CD14-positive monocyte (primary cell): ENCODE data around the gene TIGD3. TPM values are rescaled to one million over a fixed set of nuclear protein-coding genes. Genes with fewer than 3 reads are reported as not detected.

Experiments used
- DNase-seq, 3 donors: peaks; one replicate each; pipeline ENCODE4 v3.0.0-alpha.2; 2011 to 2022
- H2AFZ ChIP-seq: 2 replicates; pipeline ENCODE4 v1.6.0; 2012; ENCODE audit warnings: mild to moderate bottlenecking, low read depth, low read length, inconsistent platforms; ENCODE audit not compliant: insufficient read depth, poor library complexity, severe bottlenecking
- H3K27ac ChIP-seq, 2 donors: 1 replicate in 1 of 2; 2 replicates in 1 of 2; pipeline ENCODE4 v1.5.1; 2012 to 2013; ENCODE audit warnings: low read length in 2 of 2, control low read depth in 1 of 2, inconsistent platforms in 1 of 2, low read depth in 1 of 2, mild to moderate bottlenecking in 1 of 2
- H3K27me3 ChIP-seq, 2 donors: one replicate each; pipeline versions ENCODE4 v1.6.0 to v1.6.1; 2011 to 2013; ENCODE audit warnings: low read length in 2 of 2; ENCODE audit not compliant: control insufficient read depth in 2 of 2, insufficient read depth in 2 of 2
- H3K36me3 ChIP-seq, 2 donors: replicated peaks in 1 of 2; 1 replicate in 1 of 2; 2 replicates in 1 of 2; pipeline versions ENCODE4 v1.5.1 to v1.6.1; 2012 to 2013; ENCODE audit warnings: low read length in 2 of 2, control low read depth in 1 of 2, inconsistent platforms in 1 of 2, mild to moderate bottlenecking in 1 of 2; ENCODE audit not compliant: insufficient read depth in 2 of 2, control insufficient read depth in 1 of 2
- H3K4me1 ChIP-seq, 2 donors: 1 replicate in 1 of 2; 2 replicates in 1 of 2; pipeline versions ENCODE4 v1.5.1 to v1.6.1; 2012 to 2013; ENCODE audit warnings: low read length in 2 of 2, control low read depth in 1 of 2, inconsistent platforms in 1 of 2, mild to moderate bottlenecking in 1 of 2, moderate library complexity in 1 of 2; ENCODE audit not compliant: insufficient read depth in 2 of 2, control insufficient read depth in 1 of 2
- H3K4me2 ChIP-seq: replicated peaks from 2 replicates; pipeline ENCODE3; 2012; ENCODE audit warnings: low read length, moderate library complexity, mild to moderate bottlenecking; ENCODE audit not compliant: poor library complexity, severe bottlenecking; ENCODE audit errors: extremely low read depth
- H3K4me3 ChIP-seq, 3 experiments: fragments of 200-600 bp in 1 of 3; sonication (generic) in 1 of 3; replicated peaks in 1 of 3; 1 replicate in 2 of 3; 2 replicates in 1 of 3; pipeline ENCODE4 v1.5.1; 2011 to 2013; ENCODE audit warnings: low read length in 3 of 3, mild to moderate bottlenecking in 3 of 3, control low read depth in 2 of 3, low read depth in 2 of 3, inconsistent platforms in 1 of 3, moderate library complexity in 1 of 3
- H3K79me2 ChIP-seq: 2 replicates; pipeline ENCODE4 v1.6.0; 2012; ENCODE audit warnings: mild to moderate bottlenecking, control low read depth, inconsistent platforms, low read length, moderate library complexity; ENCODE audit not compliant: insufficient read depth
- H3K9ac ChIP-seq: 2 replicates; pipeline ENCODE4 v1.6.0; 2017; ENCODE audit warnings: low read length, mild to moderate bottlenecking; ENCODE audit not compliant: insufficient read depth, poor library complexity, severe bottlenecking
- H3K9me3 ChIP-seq, 2 donors: replicated peaks in 1 of 2; 1 replicate in 1 of 2; 2 replicates in 1 of 2; pipeline versions ENCODE4 v1.5.1 to v1.6.1; 2012 to 2013; ENCODE audit warnings: low read length in 2 of 2, control low read depth in 1 of 2; ENCODE audit not compliant: control insufficient read depth in 1 of 2, insufficient read depth in 1 of 2
- H4K20me1 ChIP-seq: 2 replicates; pipeline ENCODE4 v1.6.0; 2012; ENCODE audit warnings: mild to moderate bottlenecking, low read length, control low read depth, moderate library complexity; ENCODE audit not compliant: insufficient read depth
- H3K27ac Mint-ChIP-seq, 7 donors: one replicate each; pipeline ENCODE4 v1.8.0; 2020; ENCODE audit warnings: mild to moderate bottlenecking in 7 of 7, mixed read lengths in 7 of 7, moderate library complexity in 6 of 7, inconsistent platforms in 2 of 7
- H3K27me3 Mint-ChIP-seq, 3 donors: one replicate each; pipeline ENCODE4 v1.8.0; 2021 to 2022; ENCODE audit warnings: low read depth in 3 of 3, mild to moderate bottlenecking in 3 of 3, mixed read lengths in 3 of 3, moderate library complexity in 3 of 3, inconsistent platforms in 1 of 3
- H3K36me3 Mint-ChIP-seq, 2 donors: one replicate each; pipeline ENCODE4 v1.8.0; 2020; ENCODE audit warnings: mixed read lengths in 2 of 2, inconsistent platforms in 1 of 2, mild to moderate bottlenecking in 1 of 2
- H3K4me1 Mint-ChIP-seq: one replicate; pipeline ENCODE4 v1.8.0; 2020; ENCODE audit warnings: mild to moderate bottlenecking, mixed read lengths
- H3K4me3 Mint-ChIP-seq, 2 donors: one replicate each; pipeline ENCODE4 v1.8.0; 2020; ENCODE audit warnings: mild to moderate bottlenecking in 2 of 2, mixed read lengths in 2 of 2, moderate library complexity in 1 of 2
- H3K9me3 Mint-ChIP-seq, 7 donors: one replicate each; pipeline ENCODE4 v1.8.0; 2020 to 2022; ENCODE audit warnings: mixed read lengths in 7 of 7, mild to moderate bottlenecking in 6 of 7, moderate library complexity in 6 of 7, inconsistent platforms in 2 of 7
- WGBS: methylation state at CpG from one replicate; pipeline ENCODE4 v1.1.5; 2013; ENCODE audit warnings: missing lambda C conversion rate; ENCODE audit not compliant: insufficient coverage; 5-methylcytosine and 5-hydroxymethylcytosine counted together
- intact Hi-C, 2 donors: fragments of 100-400 bp; cut with micrococcal nuclease; formaldehyde crosslinking; loops; one replicate each; pipeline versions ENCODE4 v1.15.0 to v1.15.1; 2023
- polyA plus RNA-seq, 3 donors: library from polyadenylated mRNA; depleted of rRNA in 1 of 3; unstranded in 2 of 3; stranded (reverse) in 1 of 3; fragments of 300-500 nt in 2 of 3; fragments of >200 nt in 1 of 3; fragmentation: Illumina TruSeq in 2 of 3; gene quantifications; 1 replicate in 2 of 3; 2 replicates in 1 of 3; pipeline ENCODE4 v1.2.3, GENCODE V29; 2012 to 2021
- TF ChIP-seq, protein P1 (sequence below): fragments of 200-600 bp; IDR thresholded peaks from one replicate; pipeline ENCODE4 v1.8.0; 2022; ENCODE audit warnings: antibody characterized with exemption, mild to moderate bottlenecking

TIGD3 gene
- polyA plus RNA-seq, 3 donors: 1.7 to 3.7 (median 2.8) TPM

DNA sequence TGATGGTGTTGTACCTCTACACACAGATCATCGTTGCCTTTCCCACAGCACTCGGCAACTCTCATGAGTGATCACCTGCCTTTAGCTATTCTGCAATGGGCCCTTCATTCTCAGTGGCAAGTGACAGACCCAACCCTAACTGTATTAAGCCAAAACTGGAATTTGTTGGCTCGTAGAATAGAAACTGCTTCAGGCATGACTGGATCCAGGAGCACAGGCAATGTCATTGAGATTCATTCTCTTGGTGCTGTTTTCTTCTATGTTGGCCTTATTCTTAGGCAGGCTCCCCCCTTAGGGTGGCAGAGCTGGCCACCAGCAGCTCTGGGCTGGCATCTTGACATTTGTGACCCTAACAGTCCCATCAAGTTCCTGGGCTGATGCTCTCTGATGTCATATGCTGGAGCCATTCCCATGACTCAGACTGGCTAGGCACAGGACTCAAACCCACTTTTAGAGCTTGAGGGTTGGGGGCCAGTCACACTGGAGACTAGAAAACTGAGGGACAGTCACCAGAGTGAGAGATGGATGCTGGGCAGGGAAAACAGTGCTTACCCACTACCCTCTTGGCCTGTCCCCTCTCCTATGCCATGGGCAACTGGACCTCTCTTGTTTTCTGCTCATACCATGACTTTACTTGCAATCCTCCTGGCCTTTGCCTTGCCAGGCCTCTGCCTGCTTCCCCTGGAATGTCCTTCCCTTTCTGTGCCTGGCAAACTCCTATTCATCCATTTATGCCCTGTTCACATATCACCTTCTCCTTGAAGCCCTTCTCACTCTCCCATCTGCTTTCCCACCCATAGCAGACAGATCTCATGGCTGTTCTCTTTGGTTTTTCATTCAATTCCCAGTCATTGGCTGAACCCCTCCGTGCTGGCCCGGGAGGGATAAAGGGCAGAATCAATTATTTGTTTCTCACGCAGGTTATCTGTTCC, 47.0 kb upstream of the TIGD3 start:
- Histone ChIP-seq H2AFZ (no peak overlapping the region), H3K27me3 (no peaks in the 10 kb centered on the region), H3K9me3 (no peaks in the 10 kb centered on the region), H3K36me3 (peaks cover 0 to 9% of the 10 kb centered on the region in 2 donors), H3K4me2 (no peak overlapping the region), H3K27ac (peak overlapping the region; percentile 56 to 62), H3K4me3 (no peak overlapping the region), H3K4me1 (peaks cover 17 to 47% of the 10 kb centered on the region in 2 donors), H4K20me1 (no peaks in the 10 kb centered on the region), H3K79me2 (no peaks in the 10 kb centered on the region), H3K9ac (no peak overlapping the region)
- peaks cover 5 to 16% (median 12%) of the 10 kb centered on the region in 3 donors for H3K27me3 Mint-ChIP-seq
- DNase-seq: peak; percentile 34 to 88 (median 46)
- peak overlapping the region in 1 of 2 donors; percentile 35 for H3K4me3 Mint-ChIP-seq
- intact Hi-C loops: no loop called here
- peaks cover 40% of the 10 kb centered on the region for H3K4me1 Mint-ChIP-seq
- TF ChIP-seq, protein P1, sequence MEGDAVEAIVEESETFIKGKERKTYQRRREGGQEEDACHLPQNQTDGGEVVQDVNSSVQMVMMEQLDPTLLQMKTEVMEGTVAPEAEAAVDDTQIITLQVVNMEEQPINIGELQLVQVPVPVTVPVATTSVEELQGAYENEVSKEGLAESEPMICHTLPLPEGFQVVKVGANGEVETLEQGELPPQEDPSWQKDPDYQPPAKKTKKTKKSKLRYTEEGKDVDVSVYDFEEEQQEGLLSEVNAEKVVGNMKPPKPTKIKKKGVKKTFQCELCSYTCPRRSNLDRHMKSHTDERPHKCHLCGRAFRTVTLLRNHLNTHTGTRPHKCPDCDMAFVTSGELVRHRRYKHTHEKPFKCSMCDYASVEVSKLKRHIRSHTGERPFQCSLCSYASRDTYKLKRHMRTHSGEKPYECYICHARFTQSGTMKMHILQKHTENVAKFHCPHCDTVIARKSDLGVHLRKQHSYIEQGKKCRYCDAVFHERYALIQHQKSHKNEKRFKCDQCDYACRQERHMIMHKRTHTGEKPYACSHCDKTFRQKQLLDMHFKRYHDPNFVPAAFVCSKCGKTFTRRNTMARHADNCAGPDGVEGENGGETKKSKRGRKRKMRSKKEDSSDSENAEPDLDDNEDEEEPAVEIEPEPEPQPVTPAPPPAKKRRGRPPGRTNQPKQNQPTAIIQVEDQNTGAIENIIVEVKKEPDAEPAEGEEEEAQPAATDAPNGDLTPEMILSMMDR: no peak
- H3K27ac Mint-ChIP-seq: peak overlapping the region; percentile 12 to 93 (median 88)
- H3K36me3 Mint-ChIP-seq: peaks cover 10 to 18% of the 10 kb centered on the region in 2 donors
- peaks cover 0 to 5% (median 0%) of the 10 kb centered on the region in 7 donors for H3K9me3 Mint-ChIP-seq
- 93% methylated on average over 5 of the region's 6 CpGs for WGBS

DNA sequence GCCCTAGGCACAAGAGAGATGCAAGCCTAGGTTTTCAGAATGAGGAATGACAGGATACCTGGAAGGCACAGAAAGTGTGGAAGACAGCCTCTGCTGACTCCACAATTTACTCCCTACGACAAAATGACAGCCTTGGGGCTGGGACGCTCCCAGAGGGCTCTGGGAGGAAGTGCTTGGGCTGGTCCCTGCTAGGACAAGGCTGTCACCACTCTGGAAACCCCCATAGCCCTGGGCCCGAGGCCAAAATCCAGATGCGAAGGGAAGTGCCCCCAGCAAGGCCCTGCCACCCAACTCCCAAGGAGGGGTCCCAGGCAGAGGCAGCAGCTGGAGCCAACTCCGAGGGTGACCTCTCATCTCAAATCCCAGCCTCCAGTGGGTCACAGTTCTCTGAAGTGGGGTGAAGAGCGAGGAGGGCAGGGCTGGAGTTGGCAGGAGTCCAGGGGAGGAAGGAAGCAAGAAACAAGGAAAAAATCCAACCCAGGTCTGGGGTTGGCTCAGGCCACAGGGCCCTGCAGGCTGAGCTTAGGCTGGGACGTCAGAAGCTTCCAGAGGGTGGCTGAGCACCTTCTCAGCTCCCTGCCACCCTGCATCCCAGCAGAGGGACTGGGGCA, 46.2 kb upstream of the TIGD3 start:
- Mint-ChIP-seq H3K27ac (peak overlapping the region; percentile 52 to 93 (median 88)), H3K36me3 (peaks cover 7 to 18% of the 10 kb centered on the region in 2 donors), H3K9me3 (peaks cover 0 to 2% (median 0%) of the 10 kb centered on the region in 7 donors), H3K4me1 (peaks cover 39% of the 10 kb centered on the region), H3K27me3 (peaks cover 7 to 23% (median 20%) of the 10 kb centered on the region in 3 donors), H3K4me3 (peak overlapping the region in 1 of 2 donors; percentile 75)
- TF ChIP-seq, protein P1: no peak
- no peaks in the 10 kb centered on the region for H3K9me3 ChIP-seq
- H3K79me2 ChIP-seq: no peaks in the 10 kb centered on the region
- H4K20me1 ChIP-seq: no peaks in the 10 kb centered on the region
- intact Hi-C loops: no loop called here
- H3K27me3 ChIP-seq: peaks cover 0 to 3% of the 10 kb centered on the region in 2 donors
- DNase-seq: peak; percentile 73 to 95 (median 82)
- H3K4me2 ChIP-seq: peak overlapping the region; percentile 24
- H2AFZ ChIP-seq: peak overlapping the region; percentile 49
- peaks cover 18 to 52% of the 10 kb centered on the region in 2 donors for H3K4me1 ChIP-seq
- H3K4me3 ChIP-seq: no peak overlapping the region
- WGBS: 7% methylated on average over 3 of the region's 7 CpGs
- peak overlapping the region; percentile 40 for H3K9ac ChIP-seq
- peaks cover 0 to 9% of the 10 kb centered on the region in 2 donors for H3K36me3 ChIP-seq
- peak overlapping the region; percentile 56 to 62 for H3K27ac ChIP-seq
